SK-N-SH treated with all-trans-retinoic acid at 6 μM for 48 hours (cell line): ENCODE measurements around the gene LOC128125822.
"Not testable (repeated sequence)": the region's sequence is repeated elsewhere in the genome, so short reads cannot be mapped to it uniquely, and the experiment has no call there.

Experiments used
- BACH2 ChIP-seq: fragments of 250-450 bp; sonication (Bioruptor Pico); IDR thresholded peaks from 2 replicates; pipeline ENCODE4 v1.9.0; 2021; ENCODE audit warnings: mild to moderate bottlenecking, borderline replicate concordance
- CREB5 ChIP-seq: fragments of 250-450 bp; sonication (Bioruptor Pico); IDR thresholded peaks from 2 replicates; pipeline ENCODE4 v1.5.1; 2020; ENCODE audit warnings: low read depth, mild to moderate bottlenecking, moderate library complexity
- TOX ChIP-seq: fragments of 250-450 bp; sonication (Bioruptor Pico); IDR thresholded peaks from 2 replicates; pipeline ENCODE4 v1.8.0; 2021; ENCODE audit warnings: mild to moderate bottlenecking, moderate library complexity, borderline replicate concordance
- ZFP30 ChIP-seq: fragments of 450-650 bp; formaldehyde crosslinking; IDR thresholded peaks from 2 replicates; pipeline ENCODE4 v1.5.0; 2022; ENCODE audit warnings: mild to moderate bottlenecking, moderate library complexity
- TF ChIP-seq, protein P1 (sequence below): fragments of 250-450 bp; sonication (Bioruptor Pico); IDR thresholded peaks from 2 replicates; pipeline ENCODE4 v1.8.0; 2020; ENCODE audit warnings: mild to moderate bottlenecking, moderate library complexity, borderline replicate concordance

- not testable (repeated sequence) for TF ChIP-seq TOX, CREB5, BACH2, ZFP30 (CRISPR knock-in tag)
- TF ChIP-seq, protein P1, sequence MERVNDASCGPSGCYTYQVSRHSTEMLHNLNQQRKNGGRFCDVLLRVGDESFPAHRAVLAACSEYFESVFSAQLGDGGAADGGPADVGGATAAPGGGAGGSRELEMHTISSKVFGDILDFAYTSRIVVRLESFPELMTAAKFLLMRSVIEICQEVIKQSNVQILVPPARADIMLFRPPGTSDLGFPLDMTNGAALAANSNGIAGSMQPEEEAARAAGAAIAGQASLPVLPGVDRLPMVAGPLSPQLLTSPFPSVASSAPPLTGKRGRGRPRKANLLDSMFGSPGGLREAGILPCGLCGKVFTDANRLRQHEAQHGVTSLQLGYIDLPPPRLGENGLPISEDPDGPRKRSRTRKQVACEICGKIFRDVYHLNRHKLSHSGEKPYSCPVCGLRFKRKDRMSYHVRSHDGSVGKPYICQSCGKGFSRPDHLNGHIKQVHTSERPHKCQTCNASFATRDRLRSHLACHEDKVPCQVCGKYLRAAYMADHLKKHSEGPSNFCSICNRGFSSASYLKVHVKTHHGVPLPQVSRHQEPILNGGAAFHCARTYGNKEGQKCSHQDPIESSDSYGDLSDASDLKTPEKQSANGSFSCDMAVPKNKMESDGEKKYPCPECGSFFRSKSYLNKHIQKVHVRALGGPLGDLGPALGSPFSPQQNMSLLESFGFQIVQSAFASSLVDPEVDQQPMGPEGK (CRISPR knock-in tag): not testable (repeated sequence)
Measured at GRCh38 chr6:63522911-63523287, 49.4 kb upstream of the LOC128125822 start.
